HEK293 (cell line): Measurements from ENCODE around the gene MCRIP1.

Experiments
- GLI2 ChIP-seq: fragments of 450-650 bp; formaldehyde crosslinking; IDR thresholded peaks from 2 replicates; pipeline ENCODE4; 2017; ENCODE audit warnings: missing biosample characterization, missing genetic modification characterization, low read depth, borderline replicate concordance
- GLIS2 ChIP-seq: fragments of 450-650 bp; formaldehyde crosslinking; IDR thresholded peaks from 2 replicates; pipeline ENCODE4 v1.5.1; 2016; ENCODE audit warnings: missing biosample characterization, missing genetic modification characterization
- HIC1 ChIP-seq: fragments of 450-650 bp; formaldehyde crosslinking; IDR thresholded peaks from 2 replicates; pipeline ENCODE4 v1.5.1; 2016; ENCODE audit warnings: missing biosample characterization, missing genetic modification characterization
- HOXA7 ChIP-seq: sonication (generic); formaldehyde crosslinking; IDR thresholded peaks from 2 replicates; pipeline ENCODE4 v1.8.1; 2022; ENCODE audit warnings: missing genetic modification reagents, borderline replicate concordance
- KLF8 ChIP-seq: fragments of 450-650 bp; formaldehyde crosslinking; IDR thresholded peaks from 2 replicates; pipeline ENCODE4 v1.5.1; 2016; ENCODE audit warnings: missing biosample characterization, missing genetic modification characterization
- REPIN1 ChIP-seq: fragments of 450-650 bp; formaldehyde crosslinking; IDR thresholded peaks from 2 replicates; pipeline ENCODE4 v1.5.1; 2017; ENCODE audit warnings: missing biosample characterization, missing genetic modification characterization, low read depth
- WT1 ChIP-seq: fragments of 450-650 bp; formaldehyde crosslinking; IDR thresholded peaks from 2 replicates; pipeline ENCODE4 v1.5.1; 2016; ENCODE audit warnings: missing biosample characterization, missing genetic modification characterization
- ZBTB21 ChIP-seq: fragments of 450-650 bp; formaldehyde crosslinking; IDR thresholded peaks from 2 replicates; pipeline ENCODE4 v1.5.1; 2017; ENCODE audit warnings: missing biosample characterization, missing genetic modification characterization
- ZBTB48 ChIP-seq: fragments of 450-650 bp; formaldehyde crosslinking; IDR thresholded peaks from 2 replicates; pipeline ENCODE4 v1.5.1; 2016; ENCODE audit warnings: missing biosample characterization, missing genetic modification characterization
- ZBTB8A ChIP-seq: fragments of 450-650 bp; formaldehyde crosslinking; IDR thresholded peaks from 2 replicates; pipeline ENCODE4 v1.5.1; 2016; ENCODE audit warnings: missing biosample characterization, missing genetic modification characterization
- ZFP37 ChIP-seq: fragments of 450-650 bp; formaldehyde crosslinking; IDR thresholded peaks from 2 replicates; pipeline ENCODE4 v1.5.1; 2016; ENCODE audit warnings: missing biosample characterization, missing genetic modification characterization
- ZNF112 ChIP-seq: fragments of 450-650 bp; formaldehyde crosslinking; IDR thresholded peaks from 2 replicates; pipeline ENCODE4 v1.5.0; 2017; ENCODE audit warnings: missing biosample characterization, missing genetic modification characterization
- ZNF239 ChIP-seq: fragments of 450-650 bp; formaldehyde crosslinking; IDR thresholded peaks from 2 replicates; pipeline ENCODE4 v1.5.1; 2016; ENCODE audit warnings: missing biosample characterization, missing genetic modification characterization
- ZNF335 ChIP-seq: fragments of 450-650 bp; formaldehyde crosslinking; conservative IDR thresholded peaks from 2 replicates; pipeline ENCODE4 v1.5.1; 2016; ENCODE audit warnings: missing biosample characterization, missing genetic modification characterization
- ZNF600 ChIP-seq: fragments of 450-650 bp; formaldehyde crosslinking; IDR thresholded peaks from 2 replicates; pipeline ENCODE4 v1.5.1; 2016; ENCODE audit warnings: missing biosample characterization, missing genetic modification characterization
- ZNF658 ChIP-seq: fragments of 450-650 bp; formaldehyde crosslinking; IDR thresholded peaks from 2 replicates; pipeline ENCODE4; 2016; ENCODE audit warnings: missing biosample characterization, missing genetic modification characterization
- ZNF660 ChIP-seq: fragments of 450-650 bp; IDR thresholded peaks from 2 replicates; pipeline ENCODE4 v1.5.1; 2018; ENCODE audit warnings: missing biosample characterization, mild to moderate bottlenecking, missing genetic modification characterization
- ZNF664 ChIP-seq: fragments of 450-650 bp; formaldehyde crosslinking; IDR thresholded peaks from 2 replicates; pipeline ENCODE4 v1.5.1; 2016; ENCODE audit warnings: missing biosample characterization, missing genetic modification characterization
- ZNF837 ChIP-seq: fragments of 450-650 bp; formaldehyde crosslinking; IDR thresholded peaks from 2 replicates; pipeline ENCODE4 v1.5.1; 2016; ENCODE audit warnings: missing biosample characterization, missing genetic modification characterization
- ZSCAN30 ChIP-seq: fragments of 450-650 bp; IDR thresholded peaks from 2 replicates; pipeline ENCODE4 v1.5.1; 2018; ENCODE audit warnings: missing biosample characterization, mild to moderate bottlenecking, missing genetic modification characterization, moderate library complexity
- TF ChIP-seq, protein P1 (sequence below): fragments of 450-650 bp; formaldehyde crosslinking; IDR thresholded peaks from 2 replicates; pipeline ENCODE4 v1.5.1; 2017; ENCODE audit warnings: missing biosample characterization, missing genetic modification characterization
- TF ChIP-seq, protein P2 (sequence below): fragments of 450-650 bp; formaldehyde crosslinking; IDR thresholded peaks from 2 replicates; pipeline ENCODE4 v1.5.1; 2016; ENCODE audit warnings: missing biosample characterization, missing genetic modification characterization
- TF ChIP-seq, protein P3 (sequence below): fragments of 450-650 bp; formaldehyde crosslinking; IDR thresholded peaks from 2 replicates; pipeline ENCODE4 v1.5.1; 2016; ENCODE audit warnings: missing biosample characterization, missing genetic modification characterization, borderline replicate concordance
- TF ChIP-seq, protein P4 (sequence below): fragments of 450-650 bp; formaldehyde crosslinking; IDR thresholded peaks from 2 replicates; pipeline ENCODE4 v1.5.1; 2016; ENCODE audit warnings: missing biosample characterization, missing genetic modification characterization
- TF ChIP-seq, protein P5 (sequence below): fragments of 450-650 bp; formaldehyde crosslinking; IDR thresholded peaks from 2 replicates; pipeline ENCODE4 v1.5.1; 2017; ENCODE audit warnings: missing biosample characterization, mild to moderate bottlenecking, missing genetic modification characterization, moderate library complexity

Gene MCRIP1

GRCh38 chr17:81867991-81868673 is 35.0 kb upstream of the MCRIP1 start (continued):
- TF ChIP-seq, protein P1, sequence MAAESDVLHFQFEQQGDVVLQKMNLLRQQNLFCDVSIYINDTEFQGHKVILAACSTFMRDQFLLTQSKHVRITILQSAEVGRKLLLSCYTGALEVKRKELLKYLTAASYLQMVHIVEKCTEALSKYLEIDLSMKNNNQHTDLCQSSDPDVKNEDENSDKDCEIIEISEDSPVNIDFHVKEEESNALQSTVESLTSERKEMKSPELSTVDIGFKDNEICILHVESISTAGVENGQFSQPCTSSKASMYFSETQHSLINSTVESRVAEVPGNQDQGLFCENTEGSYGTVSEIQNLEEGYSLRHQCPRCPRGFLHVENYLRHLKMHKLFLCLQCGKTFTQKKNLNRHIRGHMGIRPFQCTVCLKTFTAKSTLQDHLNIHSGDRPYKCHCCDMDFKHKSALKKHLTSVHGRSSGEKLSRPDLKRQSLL (tag by site-specific recombination), result 0 out of 2 replicates have a peak, but pooled peaks have one; percentile 7
- TF ChIP-seq ZNF335 (tag by site-specific recombination), result 0 out of 2 replicates have a peak, but pooled peaks have one; percentile 10
- no peak for TF ChIP-seq ZNF658 (tag by site-specific recombination)
- peak; percentile 82 for TF ChIP-seq GLIS2 (tag by site-specific recombination)
- TF ChIP-seq, protein P2, sequence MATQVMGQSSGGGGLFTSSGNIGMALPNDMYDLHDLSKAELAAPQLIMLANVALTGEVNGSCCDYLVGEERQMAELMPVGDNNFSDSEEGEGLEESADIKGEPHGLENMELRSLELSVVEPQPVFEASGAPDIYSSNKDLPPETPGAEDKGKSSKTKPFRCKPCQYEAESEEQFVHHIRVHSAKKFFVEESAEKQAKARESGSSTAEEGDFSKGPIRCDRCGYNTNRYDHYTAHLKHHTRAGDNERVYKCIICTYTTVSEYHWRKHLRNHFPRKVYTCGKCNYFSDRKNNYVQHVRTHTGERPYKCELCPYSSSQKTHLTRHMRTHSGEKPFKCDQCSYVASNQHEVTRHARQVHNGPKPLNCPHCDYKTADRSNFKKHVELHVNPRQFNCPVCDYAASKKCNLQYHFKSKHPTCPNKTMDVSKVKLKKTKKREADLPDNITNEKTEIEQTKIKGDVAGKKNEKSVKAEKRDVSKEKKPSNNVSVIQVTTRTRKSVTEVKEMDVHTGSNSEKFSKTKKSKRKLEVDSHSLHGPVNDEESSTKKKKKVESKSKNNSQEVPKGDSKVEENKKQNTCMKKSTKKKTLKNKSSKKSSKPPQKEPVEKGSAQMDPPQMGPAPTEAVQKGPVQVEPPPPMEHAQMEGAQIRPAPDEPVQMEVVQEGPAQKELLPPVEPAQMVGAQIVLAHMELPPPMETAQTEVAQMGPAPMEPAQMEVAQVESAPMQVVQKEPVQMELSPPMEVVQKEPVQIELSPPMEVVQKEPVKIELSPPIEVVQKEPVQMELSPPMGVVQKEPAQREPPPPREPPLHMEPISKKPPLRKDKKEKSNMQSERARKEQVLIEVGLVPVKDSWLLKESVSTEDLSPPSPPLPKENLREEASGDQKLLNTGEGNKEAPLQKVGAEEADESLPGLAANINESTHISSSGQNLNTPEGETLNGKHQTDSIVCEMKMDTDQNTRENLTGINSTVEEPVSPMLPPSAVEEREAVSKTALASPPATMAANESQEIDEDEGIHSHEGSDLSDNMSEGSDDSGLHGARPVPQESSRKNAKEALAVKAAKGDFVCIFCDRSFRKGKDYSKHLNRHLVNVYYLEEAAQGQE (tag by site-specific recombination), result 0 out of 2 replicates have a peak, but pooled peaks have one; percentile 20
- TF ChIP-seq ZBTB8A (tag by site-specific recombination), result peak; percentile 8; the same call in 1 of the 2 replicates
- peak; percentile 82 for TF ChIP-seq ZBTB48
- no peak for TF ChIP-seq ZNF660 (tag by site-specific recombination)
- peak; percentile 64 for TF ChIP-seq KLF8 (tag by site-specific recombination)
- TF ChIP-seq ZNF239 (tag by site-specific recombination), result 0 out of 2 replicates have a peak, but pooled peaks have one; percentile 39
- 0 out of 2 replicates have a peak, but pooled peaks have one; percentile 3 for TF ChIP-seq ZBTB21 (tag by site-specific recombination)
- TF ChIP-seq ZNF112 (tag by site-specific recombination), result no peak
- TF ChIP-seq HIC1 (tag by site-specific recombination), result peak; percentile 94; the same call in 1 of the 2 replicates
- TF ChIP-seq, protein P3, sequence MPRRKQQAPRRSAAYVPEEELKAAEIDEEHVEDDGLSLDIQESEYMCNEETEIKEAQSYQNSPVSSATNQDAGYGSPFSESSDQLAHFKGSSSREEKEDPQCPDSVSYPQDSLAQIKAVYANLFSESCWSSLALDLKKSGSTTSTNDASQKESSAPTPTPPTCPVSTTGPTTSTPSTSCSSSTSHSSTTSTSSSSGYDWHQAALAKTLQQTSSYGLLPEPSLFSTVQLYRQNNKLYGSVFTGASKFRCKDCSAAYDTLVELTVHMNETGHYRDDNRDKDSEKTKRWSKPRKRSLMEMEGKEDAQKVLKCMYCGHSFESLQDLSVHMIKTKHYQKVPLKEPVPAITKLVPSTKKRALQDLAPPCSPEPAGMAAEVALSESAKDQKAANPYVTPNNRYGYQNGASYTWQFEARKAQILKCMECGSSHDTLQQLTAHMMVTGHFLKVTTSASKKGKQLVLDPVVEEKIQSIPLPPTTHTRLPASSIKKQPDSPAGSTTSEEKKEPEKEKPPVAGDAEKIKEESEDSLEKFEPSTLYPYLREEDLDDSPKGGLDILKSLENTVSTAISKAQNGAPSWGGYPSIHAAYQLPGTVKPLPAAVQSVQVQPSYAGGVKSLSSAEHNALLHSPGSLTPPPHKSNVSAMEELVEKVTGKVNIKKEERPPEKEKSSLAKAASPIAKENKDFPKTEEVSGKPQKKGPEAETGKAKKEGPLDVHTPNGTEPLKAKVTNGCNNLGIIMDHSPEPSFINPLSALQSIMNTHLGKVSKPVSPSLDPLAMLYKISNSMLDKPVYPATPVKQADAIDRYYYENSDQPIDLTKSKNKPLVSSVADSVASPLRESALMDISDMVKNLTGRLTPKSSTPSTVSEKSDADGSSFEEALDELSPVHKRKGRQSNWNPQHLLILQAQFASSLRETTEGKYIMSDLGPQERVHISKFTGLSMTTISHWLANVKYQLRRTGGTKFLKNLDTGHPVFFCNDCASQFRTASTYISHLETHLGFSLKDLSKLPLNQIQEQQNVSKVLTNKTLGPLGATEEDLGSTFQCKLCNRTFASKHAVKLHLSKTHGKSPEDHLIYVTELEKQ, result no peak
- TF ChIP-seq, protein P4, sequence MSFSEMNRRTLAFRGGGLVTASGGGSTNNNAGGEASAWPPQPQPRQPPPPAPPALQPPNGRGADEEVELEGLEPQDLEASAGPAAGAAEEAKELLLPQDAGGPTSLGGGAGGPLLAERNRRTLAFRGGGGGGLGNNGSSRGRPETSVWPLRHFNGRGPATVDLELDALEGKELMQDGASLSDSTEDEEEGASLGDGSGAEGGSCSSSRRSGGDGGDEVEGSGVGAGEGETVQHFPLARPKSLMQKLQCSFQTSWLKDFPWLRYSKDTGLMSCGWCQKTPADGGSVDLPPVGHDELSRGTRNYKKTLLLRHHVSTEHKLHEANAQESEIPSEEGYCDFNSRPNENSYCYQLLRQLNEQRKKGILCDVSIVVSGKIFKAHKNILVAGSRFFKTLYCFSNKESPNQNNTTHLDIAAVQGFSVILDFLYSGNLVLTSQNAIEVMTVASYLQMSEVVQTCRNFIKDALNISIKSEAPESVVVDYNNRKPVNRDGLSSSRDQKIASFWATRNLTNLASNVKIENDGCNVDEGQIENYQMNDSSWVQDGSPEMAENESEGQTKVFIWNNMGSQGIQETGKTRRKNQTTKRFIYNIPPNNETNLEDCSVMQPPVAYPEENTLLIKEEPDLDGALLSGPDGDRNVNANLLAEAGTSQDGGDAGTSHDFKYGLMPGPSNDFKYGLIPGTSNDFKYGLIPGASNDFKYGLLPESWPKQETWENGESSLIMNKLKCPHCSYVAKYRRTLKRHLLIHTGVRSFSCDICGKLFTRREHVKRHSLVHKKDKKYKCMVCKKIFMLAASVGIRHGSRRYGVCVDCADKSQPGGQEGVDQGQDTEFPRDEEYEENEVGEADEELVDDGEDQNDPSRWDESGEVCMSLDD, result peak; percentile 62
- TF ChIP-seq REPIN1 (tag by site-specific recombination), result no peak
- peak; percentile 58 for TF ChIP-seq ZNF600
- TF ChIP-seq WT1 (tag by site-specific recombination), result peak; percentile 23; the same call in 1 of the 2 replicates
- peak; percentile 70 for TF ChIP-seq ZFP37 (tag by site-specific recombination)
- no peak for TF ChIP-seq ZNF664
- TF ChIP-seq ZSCAN30 (tag by site-specific recombination), result peak; percentile 31
- peak; percentile 85 for TF ChIP-seq ZNF837 (tag by site-specific recombination)
- TF ChIP-seq HOXA7 (CRISPR knock-in tag), result no peak
- TF ChIP-seq, protein P5, sequence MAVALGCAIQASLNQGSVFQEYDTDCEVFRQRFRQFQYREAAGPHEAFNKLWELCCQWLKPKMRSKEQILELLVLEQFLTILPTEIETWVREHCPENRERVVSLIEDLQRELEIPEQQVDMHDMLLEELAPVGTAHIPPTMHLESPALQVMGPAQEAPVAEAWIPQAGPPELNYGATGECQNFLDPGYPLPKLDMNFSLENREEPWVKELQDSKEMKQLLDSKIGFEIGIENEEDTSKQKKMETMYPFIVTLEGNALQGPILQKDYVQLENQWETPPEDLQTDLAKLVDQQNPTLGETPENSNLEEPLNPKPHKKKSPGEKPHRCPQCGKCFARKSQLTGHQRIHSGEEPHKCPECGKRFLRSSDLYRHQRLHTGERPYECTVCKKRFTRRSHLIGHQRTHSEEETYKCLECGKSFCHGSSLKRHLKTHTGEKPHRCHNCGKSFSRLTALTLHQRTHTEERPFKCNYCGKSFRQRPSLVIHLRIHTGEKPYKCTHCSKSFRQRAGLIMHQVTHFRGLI (tag by site-specific recombination), result no peak
- TF ChIP-seq GLI2 (tag by site-specific recombination), result no peak
